GM12892 (cell line): ENCODE data around the gene RNF123.

ENCODE experiments used
- POLR2A ChIP-seq: IDR thresholded peaks from 2 replicates; pipeline ENCODE4 v1.6.1; 2011; ENCODE audit warnings: low read depth, low read length, control low read depth
- POLR2AphosphoS5 ChIP-seq: IDR thresholded peaks from 2 replicates; pipeline ENCODE4 v1.6.1; 2011; ENCODE audit warnings: low read depth, low read length, control low read depth
- TAF1 ChIP-seq: IDR thresholded peaks from 2 replicates; pipeline ENCODE4 v1.6.1; 2011; ENCODE audit warnings: low read depth, mild to moderate bottlenecking, control low read depth, low read length, borderline replicate concordance

DNA sequence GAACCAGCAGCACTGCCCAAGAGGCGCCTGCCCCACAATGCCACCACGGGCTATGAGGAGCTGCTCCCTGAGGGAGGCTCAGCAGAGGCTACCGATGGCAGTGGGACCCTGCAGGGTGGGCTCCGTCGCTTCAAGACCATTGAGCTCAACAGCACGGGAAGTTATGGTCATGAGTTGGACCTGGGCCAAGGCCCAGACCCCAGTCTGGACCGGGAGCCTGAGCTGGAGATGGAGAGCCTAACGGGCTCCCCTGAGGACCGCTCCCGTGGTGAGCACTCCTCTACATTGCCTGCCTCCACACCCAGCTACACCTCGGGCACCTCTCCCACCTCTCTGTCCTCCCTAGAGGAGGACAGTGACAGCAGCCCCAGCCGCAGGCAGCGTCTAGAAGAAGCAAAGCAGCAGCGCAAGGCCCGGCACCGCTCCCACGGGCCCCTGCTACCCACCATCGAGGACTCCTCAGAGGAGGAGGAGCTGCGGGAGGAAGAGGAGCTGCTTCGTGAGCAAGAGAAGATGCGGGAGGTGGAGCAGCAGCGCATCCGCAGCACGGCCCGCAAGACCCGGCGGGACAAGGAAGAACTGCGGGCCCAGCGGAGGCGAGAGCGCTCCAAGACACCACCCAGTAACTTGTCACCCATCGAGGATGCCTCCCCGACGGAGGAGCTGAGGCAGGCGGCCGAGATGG is 37.0 kb upstream of the RNF123 start:
- TF ChIP-seq POLR2A (no peak), POLR2AphosphoS5 (no peak), TAF1 (no peak)
